Measurements from ENCODE around the gene PHF20. TPM values are rescaled to one million over a fixed set of nuclear protein-coding genes. Genes with fewer than 3 reads are reported as not detected.
"Not testable (repeated sequence)": the region's sequence is repeated elsewhere in the genome, so short reads cannot be mapped to it uniquely, and the experiment has no call there.

PHF20 gene
- total and polyA plus RNA-seq, 2 of the 8 experiments (the other 6 are each of a cell fraction or from before 2014, with no cell fraction given), result 25.6 to 70.1 TPM

DNA sequence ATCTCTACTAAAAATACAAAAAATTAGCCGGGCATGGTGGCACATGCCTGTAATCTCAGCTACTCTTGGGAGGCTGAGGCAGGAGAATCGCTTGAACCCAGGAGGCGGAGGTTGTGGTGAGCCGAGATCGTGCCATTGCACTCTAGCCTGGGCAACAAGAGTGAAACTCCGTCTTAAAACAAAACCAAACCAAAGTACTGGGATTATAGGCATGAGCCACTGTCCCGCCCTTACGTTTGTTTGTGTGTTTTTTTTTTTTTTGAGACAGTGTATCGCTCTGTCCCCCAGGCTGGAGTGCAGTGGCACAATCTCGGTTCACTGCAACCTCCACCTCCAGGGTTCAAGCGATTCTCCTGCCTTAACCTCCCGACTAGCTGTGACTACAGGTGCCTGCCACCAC is 12.0 kb downstream of the PHF20 start:
- not testable (repeated sequence) for H2AFZ ChIP-seq (ENCODE audit: low read length); H2BK120ac ChIP-seq (replicated peaks; ENCODE audit: low read depth, low read length); H3K79me1 ChIP-seq (ENCODE audit: low read depth, low read length); H2BK12ac ChIP-seq (ENCODE audit: low read depth, low read length); H3K4me3 ChIP-seq (ENCODE audit: extremely low read depth in 1 of 4, insufficient read depth in 2 of 4, low read depth in 3 of 4, low read length in 4 of 4); H3K9me3 ChIP-seq (ENCODE audit: insufficient read depth in 2 of 2, low read depth in 1 of 2, low read length in 1 of 2); H4K5ac ChIP-seq (ENCODE audit: insufficient read length, low read depth, low read length); H2BK20ac ChIP-seq (ENCODE audit: low read length); H3K23me2 ChIP-seq (ENCODE audit: low read depth, low read length); H3K4me1 ChIP-seq (replicated peaks in 1 of 4; ENCODE audit: control insufficient read depth in 3 of 4, insufficient read depth in 4 of 4, low read length in 3 of 4); DNase-seq (ENCODE audit: low read depth in 1 of 2, low spot score in 2 of 2); H3K27ac ChIP-seq (ENCODE audit: low read depth, low read length); H4K91ac ChIP-seq (replicated peaks; ENCODE audit: insufficient read length, low read length); H3K23ac ChIP-seq (ENCODE audit: insufficient read length); H2AK5ac ChIP-seq (ENCODE audit: low read depth, low read length); H4K8ac ChIP-seq (ENCODE audit: extremely low read depth, insufficient read depth, low read length); H2BK15ac ChIP-seq (ENCODE audit: low read length); H3K18ac ChIP-seq (ENCODE audit: extremely low read depth, low read length); H3K27me3 ChIP-seq (replicated peaks in 1 of 4; ENCODE audit: control insufficient read depth in 3 of 4, extremely low read depth in 1 of 4, insufficient read depth in 3 of 4, low read length in 3 of 4); H3K36me3 ChIP-seq (ENCODE audit: control insufficient read depth in 2 of 4, insufficient read depth in 4 of 4, low read length in 3 of 4); H3K14ac ChIP-seq (ENCODE audit: insufficient read length); H3K4ac ChIP-seq (replicated peaks; ENCODE audit: insufficient read length, low read depth, low read length); H4K20me1 ChIP-seq (replicated peaks in 1 of 2; ENCODE audit: control insufficient read depth in 1 of 2, insufficient read depth in 2 of 2, low read length in 2 of 2); H3K56ac ChIP-seq (replicated peaks; ENCODE audit: insufficient read length, low read depth, low read length); H3K4me2 ChIP-seq (ENCODE audit: insufficient read depth in 1 of 2, low read depth in 2 of 2, low read length in 2 of 2); H2BK5ac ChIP-seq (ENCODE audit: low read depth, low read length); H3K9ac ChIP-seq (replicated peaks in 1 of 4; ENCODE audit: extremely low read depth in 1 of 4, low read depth in 3 of 4, low read length in 3 of 4); FAIRE-seq
- peaks cover 11 to 68% of the 10 kb centered on the region in 2 experiments; a peak in 3 of 4 replicates for H3K79me2 ChIP-seq (ENCODE audit: control insufficient read depth in 1 of 2, insufficient read depth in 2 of 2, low read length in 2 of 2)
- POLR2A ChIA-PET (ENCODE audit: partially characterized antibody), result interaction anchor here (0.6 to 1.5 kb wide), 4 partner anchors 12 to 60 kb away, joined by 3 to 6 read pairs (median 3); partner anchors contain the start of gene RBM39
- CTCF ChIA-PET (ENCODE audit: partially characterized antibody), result interaction anchor here (0.5 to 1.2 kb wide), 2 partner anchors 41 to 946 kb away, joined by 4 to 5 read pairs; no protein-coding TSS in a partner anchor
- WGBS, 2 experiments (ENCODE audit: extremely low coverage in 1 of 2, insufficient coverage in 1 of 2, insufficient read length in 1 of 2, insufficient replicate concordance in 2 of 2, low coverage in 1 of 2, low lambda C conversion rate in 2 of 2, missing lambda C conversion rate in 1 of 2), result 94% methylated on average over 12 of the region's 12 CpGs; no CpG with 5 or more reads in 1 of the 2 experiments

DNA sequence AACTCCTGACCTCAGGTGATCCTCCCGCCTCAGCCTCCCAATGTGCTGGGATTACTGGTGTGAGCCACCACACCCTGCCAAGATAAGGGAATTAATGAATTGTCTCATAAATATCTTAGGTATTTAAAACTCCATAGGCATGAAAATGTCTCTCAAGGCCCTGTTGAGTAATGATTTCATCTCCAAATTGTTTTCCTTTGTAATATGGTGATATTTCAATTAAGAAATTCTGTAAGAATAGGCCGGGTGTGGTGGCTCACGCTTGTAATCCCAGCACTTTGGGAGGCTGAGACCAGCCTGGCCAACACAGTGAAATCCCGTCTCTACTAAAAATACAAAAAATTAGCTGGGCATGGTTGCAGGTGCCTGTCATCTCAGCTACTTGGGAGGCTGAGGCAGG is 13.7 kb downstream of the PHF20 start:
- H3K23me2 ChIP-seq (ENCODE audit: low read depth, low read length); H3K4me3 ChIP-seq (ENCODE audit: extremely low read depth in 1 of 4, insufficient read depth in 2 of 4, low read depth in 3 of 4, low read length in 4 of 4); H2BK20ac ChIP-seq (ENCODE audit: low read length); H3K14ac ChIP-seq (ENCODE audit: insufficient read length); FAIRE-seq; H2BK120ac ChIP-seq (replicated peaks; ENCODE audit: low read depth, low read length); H3K23ac ChIP-seq (ENCODE audit: insufficient read length); H3K9me3 ChIP-seq (ENCODE audit: insufficient read depth in 2 of 2, low read depth in 1 of 2, low read length in 1 of 2); H2BK5ac ChIP-seq (ENCODE audit: low read depth, low read length); H4K5ac ChIP-seq (ENCODE audit: insufficient read length, low read depth, low read length); H2AFZ ChIP-seq (ENCODE audit: low read length); H3K79me1 ChIP-seq (ENCODE audit: low read depth, low read length); H3K56ac ChIP-seq (replicated peaks; ENCODE audit: insufficient read length, low read depth, low read length); H3K4ac ChIP-seq (replicated peaks; ENCODE audit: insufficient read length, low read depth, low read length); H3K36me3 ChIP-seq (ENCODE audit: control insufficient read depth in 2 of 4, insufficient read depth in 4 of 4, low read length in 3 of 4); H4K8ac ChIP-seq (ENCODE audit: extremely low read depth, insufficient read depth, low read length); CTCF ChIA-PET (ENCODE audit: partially characterized antibody); H2BK12ac ChIP-seq (ENCODE audit: low read depth, low read length); H3K4me1 ChIP-seq (replicated peaks in 1 of 4; ENCODE audit: control insufficient read depth in 3 of 4, insufficient read depth in 4 of 4, low read length in 3 of 4); H3K9ac ChIP-seq (replicated peaks in 1 of 4; ENCODE audit: extremely low read depth in 1 of 4, low read depth in 3 of 4, low read length in 3 of 4); H2BK15ac ChIP-seq (ENCODE audit: low read length); H3K18ac ChIP-seq (ENCODE audit: extremely low read depth, low read length); H3K27me3 ChIP-seq (replicated peaks in 1 of 4; ENCODE audit: control insufficient read depth in 3 of 4, extremely low read depth in 1 of 4, insufficient read depth in 3 of 4, low read length in 3 of 4); H3K27ac ChIP-seq (ENCODE audit: low read depth, low read length); H3K4me2 ChIP-seq (ENCODE audit: insufficient read depth in 1 of 2, low read depth in 2 of 2, low read length in 2 of 2); DNase-seq (ENCODE audit: low read depth in 1 of 2, low spot score in 2 of 2); H4K91ac ChIP-seq (replicated peaks; ENCODE audit: insufficient read length, low read length); H4K20me1 ChIP-seq (replicated peaks in 1 of 2; ENCODE audit: control insufficient read depth in 1 of 2, insufficient read depth in 2 of 2, low read length in 2 of 2); H2AK5ac ChIP-seq (ENCODE audit: low read depth, low read length): not testable (repeated sequence)
- POLR2A ChIA-PET (ENCODE audit: partially characterized antibody), result interaction anchor here (0.9 to 1.5 kb wide), 3 partner anchors 41 to 132 kb away, joined by 3 to 6 read pairs (median 3); partner anchors contain the start of gene RBM39
- H3K79me2 ChIP-seq (ENCODE audit: control insufficient read depth in 1 of 2, insufficient read depth in 2 of 2, low read length in 2 of 2), result peaks cover 11 to 64% of the 10 kb centered on the region in 2 experiments; a peak in 3 of 4 replicates
- 95% methylated on average over 4 of the region's 4 CpGs; no CpG with 5 or more reads in 1 of the 2 experiments for WGBS, 2 experiments (ENCODE audit: extremely low coverage in 1 of 2, insufficient coverage in 1 of 2, insufficient read length in 1 of 2, insufficient replicate concordance in 2 of 2, low coverage in 1 of 2, low lambda C conversion rate in 2 of 2, missing lambda C conversion rate in 1 of 2)
